Liver (tissue), 9 donors: ENCODE results near the gene FLOT2. TPM values are rescaled to one million over a fixed set of nuclear protein-coding genes. Genes with fewer than 3 reads are reported as not detected.
A peak's percentile ranks its signal among the peaks of the same experiment; 100 is the strongest.
"Not testable (repeated sequence)": the region's sequence is repeated elsewhere in the genome, so short reads cannot be mapped to it uniquely, and the experiment has no call there.

Source experiments
- DNase-seq: peaks from one replicate; pipeline ENCODE4 v3.0.0-alpha.2; 2017; ENCODE audit warnings: low spot score
- H3K27ac ChIP-seq, 2 donors: one replicate each; pipeline ENCODE4 v1.7.0; 2013; ENCODE audit warnings: inconsistent platforms in 2 of 2, low read length in 2 of 2, control low read depth in 1 of 2, low read depth in 1 of 2, mild to moderate bottlenecking in 1 of 2
- H3K27me3 ChIP-seq, 4 donors: one replicate each; pipeline versions ENCODE4 v1.6.1 to v1.7.0; 2013; ENCODE audit warnings: low read length in 3 of 4, inconsistent platforms in 1 of 4, mild to moderate bottlenecking in 1 of 4, moderate library complexity in 1 of 4; ENCODE audit not compliant: control insufficient read depth in 4 of 4, insufficient read depth in 4 of 4
- H3K36me3 ChIP-seq, 4 donors: one replicate each; pipeline versions ENCODE4 v1.6.1 to v1.7.0; 2013; ENCODE audit warnings: low read length in 3 of 4, mild to moderate bottlenecking in 3 of 4, low read depth in 1 of 4, moderate library complexity in 1 of 4; ENCODE audit not compliant: control insufficient read depth in 4 of 4, insufficient read depth in 3 of 4
- H3K4me1 ChIP-seq, 4 donors: one replicate each; pipeline versions ENCODE4 v1.6.1 to v1.7.0; 2013; ENCODE audit warnings: low read length in 3 of 4, mild to moderate bottlenecking in 3 of 4, moderate library complexity in 1 of 4; ENCODE audit not compliant: control insufficient read depth in 4 of 4, insufficient read depth in 4 of 4
- H3K4me3 ChIP-seq, 3 donors: one replicate each; pipeline versions ENCODE4 v1.6.1 to v1.7.0; 2013; ENCODE audit warnings: low read length in 3 of 3, control low read depth in 1 of 3, low read depth in 1 of 3, mild to moderate bottlenecking in 1 of 3
- H3K9ac ChIP-seq, 2 donors: one replicate each; pipeline ENCODE4 v1.7.0; 2013; ENCODE audit warnings: low read length in 2 of 2, mild to moderate bottlenecking in 2 of 2, moderate library complexity in 2 of 2, control low read depth in 1 of 2, low read depth in 1 of 2
- H3K9me3 ChIP-seq, 4 donors: one replicate each; pipeline versions ENCODE4 v1.6.1 to v1.7.0; 2013; ENCODE audit warnings: low read length in 3 of 4; ENCODE audit not compliant: control insufficient read depth in 4 of 4
- ATF3 ChIP-seq: IDR thresholded peaks from 2 replicates; pipeline ENCODE4 v1.6.1; 2016; ENCODE audit warnings: antibody characterized with exemption
- CTCF ChIP-seq: fragments of 150-350 bp; IDR thresholded peaks from 2 replicates; pipeline ENCODE4 v1.5.1; 2017; ENCODE audit warnings: improper control_type of control experiment, low read depth, low read length; ENCODE audit not compliant: missing input control
- EGR1 ChIP-seq, 2 donors: IDR thresholded peaks; 2 replicates each; pipeline ENCODE4 v1.6.1; 2016 to 2018; ENCODE audit warnings: antibody characterized with exemption in 2 of 2, low read depth in 2 of 2
- FOXA1 ChIP-seq: IDR thresholded peaks from 2 replicates; pipeline ENCODE4 v1.6.1; 2016; ENCODE audit warnings: antibody characterized with exemption
- FOXA2 ChIP-seq: IDR thresholded peaks from 2 replicates; pipeline ENCODE4 v1.6.1; 2016; ENCODE audit warnings: antibody characterized with exemption
- HNF4G ChIP-seq: IDR thresholded peaks from 2 replicates; pipeline ENCODE4 v1.6.1; 2016; ENCODE audit warnings: antibody characterized with exemption
- JUND ChIP-seq, 2 donors: IDR thresholded peaks; 2 replicates each; pipeline ENCODE4 v1.6.1; 2016; ENCODE audit warnings: antibody characterized with exemption in 2 of 2
- MAX ChIP-seq: IDR thresholded peaks from 2 replicates; pipeline ENCODE4 v1.6.1; 2016; ENCODE audit warnings: antibody characterized with exemption
- NR2F2 ChIP-seq: IDR thresholded peaks from 2 replicates; pipeline ENCODE4 v1.6.1; 2016; ENCODE audit warnings: antibody characterized with exemption
- RAD21 ChIP-seq, 2 donors: IDR thresholded peaks; 2 replicates each; pipeline ENCODE4 v1.6.1; 2016; ENCODE audit warnings: antibody characterized with exemption in 2 of 2, mild to moderate bottlenecking in 2 of 2
- REST ChIP-seq: IDR thresholded peaks from 2 replicates; pipeline ENCODE4 v1.6.1; 2016; ENCODE audit warnings: antibody characterized with exemption, mild to moderate bottlenecking
- RXRA ChIP-seq, 2 donors: IDR thresholded peaks; 2 replicates each; pipeline ENCODE4 v1.6.1; 2017 to 2018; ENCODE audit warnings: antibody characterized with exemption in 2 of 2, mild to moderate bottlenecking in 1 of 2
- SP1 ChIP-seq: IDR thresholded peaks from 2 replicates; pipeline ENCODE4 v1.6.1; 2018; ENCODE audit warnings: antibody characterized with exemption, mild to moderate bottlenecking
- TAF1 ChIP-seq: conservative IDR thresholded peaks from 2 replicates; pipeline ENCODE4 v1.6.1; 2016; ENCODE audit warnings: antibody characterized with exemption, mild to moderate bottlenecking
- YY1 ChIP-seq: IDR thresholded peaks from 2 replicates; pipeline ENCODE4 v1.6.1; 2016; ENCODE audit warnings: antibody characterized with exemption, mild to moderate bottlenecking
- ZBTB33 ChIP-seq: IDR thresholded peaks from 2 replicates; pipeline ENCODE4 v1.6.1; 2016; ENCODE audit warnings: antibody characterized with exemption
- WGBS: extraction: QIAGEN DNeasy Blood & Tissue Kit; methylation state at CpG from one replicate; pipeline ENCODE4 v1.1.7; 2013; 5-methylcytosine and 5-hydroxymethylcytosine counted together
- polyA plus RNA-seq, 2 donors: library from polyadenylated mRNA; stranded (reverse) in 1 of 2; unstranded in 1 of 2; fragments of 200-250 nt in 1 of 2; fragments of >200 nt in 1 of 2; fragmentation: Nextera tagmentation in 1 of 2; extraction: Ambion mirVana in 1 of 2; gene quantifications; one replicate each; pipeline versions ENCODE4 v1.2.1 to v1.2.3, GENCODE V29; 2013 to 2015
- total RNA-seq, 2 donors: library from RNA; depleted of rRNA; stranded (reverse); fragments of >200 nt; gene quantifications; one replicate each; pipeline ENCODE4 v1.2.3, GENCODE V29; 2014
- donor health status: healthy.
- donor health status: healthy.
- donor health status: healthy.
- donor health status: healthy.
- donor health status: healthy.

The FLOT2 gene
- total and polyA plus RNA-seq, 4 donors: 61.6 to 100 (median 69.4) TPM

- H3K4me1 ChIP-seq: peaks cover 9 to 14% (median 11%) of the 10 kb centered on the region in 4 donors
- H3K9ac ChIP-seq: no peak overlapping the region
- WGBS: 90% methylated on average over 9 of the region's 9 CpGs
- TF ChIP-seq YY1 (no peak), JUND (IDR thresholded peaks at IDR 0.05) (no peak), SP1 (no peak), ZBTB33 (no peak)
- no peaks in the 10 kb centered on the region for H3K27me3 ChIP-seq
- no peaks in the 10 kb centered on the region for H3K9me3 ChIP-seq
- no peak overlapping the region for H3K4me3 ChIP-seq
- no peak for DNase-seq
- H3K27ac ChIP-seq: no peak overlapping the region
- H3K36me3 ChIP-seq: peaks cover 18 to 48% (median 35%) of the 10 kb centered on the region in 4 donors
Observed at GRCh38 chr17:28906276-28906675, 8.7 kb upstream of the FLOT2 start.

GRCh38 chr17:28904800-28905199, 7.3 kb upstream of the FLOT2 start:
- H3K27ac ChIP-seq: no peak overlapping the region
- TF ChIP-seq EGR1 (IDR thresholded peaks at IDR 0.05; ENCODE audit: low read depth in 2 of 2): no peak
- 58% methylated on average over 4 of the region's 4 CpGs for WGBS
- no peaks in the 10 kb centered on the region for H3K27me3 ChIP-seq
- H3K36me3 ChIP-seq: peaks cover 12 to 33% (median 21%) of the 10 kb centered on the region in 4 donors
- no peak for DNase-seq
- no peaks in the 10 kb centered on the region for H3K9me3 ChIP-seq
- no peak overlapping the region for H3K4me3 ChIP-seq
- H3K9ac ChIP-seq: no peak overlapping the region
- peaks cover 9 to 14% (median 11%) of the 10 kb centered on the region in 4 donors for H3K4me1 ChIP-seq

- H3K27me3 ChIP-seq, H3K9ac ChIP-seq, H3K4me3 ChIP-seq, H3K9me3 ChIP-seq, H3K27ac ChIP-seq, DNase-seq: not testable (repeated sequence)
- H3K4me1 ChIP-seq: peaks cover 9 to 15% (median 12%) of the 10 kb centered on the region in 4 donors
- peaks cover 11 to 24% (median 13%) of the 10 kb centered on the region in 4 donors for H3K36me3 ChIP-seq
- WGBS: 68% methylated on average over 5 of the region's 5 CpGs
Observed at GRCh38 chr17:28903546-28903841, 6.0 kb upstream of the FLOT2 start.

GRCh38 chr17:28902819-28903545, 5.4 kb upstream of the FLOT2 start, which contains the start of gene DHRS13:
Gene DHRS13, minus strand, starts transcription at chr17:28903079. Its CDS starts 135 bp downstream, at chr17:28902944.
- under 1% methylated on average over 55 of the region's 55 CpGs for WGBS
- Histone ChIP-seq H3K9me3 (no peaks in the 10 kb centered on the region), H3K4me1 (peaks cover 8 to 20% (median 15%) of the 10 kb centered on the region in 4 donors)
- TF ChIP-seq YY1: no peak
- peak in 1 of 2 donors; percentile 57 for TF ChIP-seq EGR1 (IDR thresholded peaks at IDR 0.05; ENCODE audit: low read depth in 2 of 2)
- no peak for TF ChIP-seq SP1
- TF ChIP-seq RXRA (IDR thresholded peaks at IDR 0.05): peak in 1 of 2 donors; percentile 58
- peak; percentile 82 for TF ChIP-seq CTCF
- TF ChIP-seq ATF3: no peak
- TF ChIP-seq FOXA2: no peak
- TF ChIP-seq MAX: no peak
- peak; percentile 34 to 71 for TF ChIP-seq RAD21 (IDR thresholded peaks at IDR 0.05)
- TF ChIP-seq JUND (IDR thresholded peaks at IDR 0.05): peak in 1 of 2 donors; percentile 86
- TF ChIP-seq FOXA1: no peak
- TF ChIP-seq REST: peak; percentile 14
- TF ChIP-seq NR2F2: no peak
- TF ChIP-seq TAF1: no peak
- no peak for TF ChIP-seq HNF4G

More at GRCh38 chr17:28902819-28903545, 5.4 kb upstream of the FLOT2 start, which contains the start of gene DHRS13:
- Histone ChIP-seq H3K27me3 (no peaks in the 10 kb centered on the region), H3K9ac (peak within 1 kb of the TSS in 1 of 2 donors; percentile 28), H3K36me3 (peaks cover 8 to 19% (median 10%) of the 10 kb centered on the region in 4 donors), H3K4me3 (peak within 1 kb of the TSS; percentile 56 to 79 (median 76)), H3K27ac (peak within 1 kb of the TSS; percentile 83 to 84)
- peak; percentile 95 for DNase-seq
